GM18499 (cell line): ENCODE data around the gene GIGYF2.

ENCODE experiments used
- ATAC-seq: cut with Tn5 transposase; IDR thresholded peaks from one replicate; pipeline ENCODE4 v1.9.1; 2021; ENCODE audit warnings: moderate number of reproducible peaks; ENCODE audit not compliant: insufficient read depth, unreplicated experiment

The GIGYF2 gene

GRCh38 chr2:232744963-232745362 is 47.8 kb downstream of the GIGYF2 start:
- ATAC-seq = no peak

GRCh38 chr2:232748038-232748437 is 50.9 kb downstream of the GIGYF2 start:
- no peak for ATAC-seq

GRCh38 chr2:232749331-232749730 is 52.2 kb downstream of the GIGYF2 start:
- no peak for ATAC-seq

DNA sequence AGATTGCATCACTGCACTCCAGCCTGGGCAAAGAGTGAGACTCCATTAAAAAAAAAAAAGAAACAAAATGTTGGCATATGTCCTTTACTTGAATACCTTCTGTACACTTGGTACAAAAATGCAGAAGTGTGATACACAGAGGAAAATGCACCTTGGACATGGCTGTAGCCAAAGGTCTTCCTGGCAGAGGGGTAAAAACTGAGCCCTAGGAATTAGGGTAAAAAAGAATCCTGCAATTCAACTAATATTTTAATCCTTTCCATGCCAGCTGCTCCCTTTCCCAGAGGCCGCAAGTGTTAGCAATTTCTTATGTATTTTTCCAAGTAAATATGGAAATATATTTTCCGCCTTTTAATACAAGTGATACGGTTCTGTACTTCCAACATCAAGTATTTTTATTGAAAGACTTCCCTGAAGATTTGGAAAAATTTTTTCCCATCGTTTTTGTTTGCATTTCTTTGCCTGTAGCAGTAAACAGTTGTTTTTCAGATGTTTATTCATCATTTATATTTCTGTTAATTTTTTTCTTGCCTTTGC is 53.1 kb downstream of the GIGYF2 start:
- ATAC-seq = no peak

- no peak for ATAC-seq
These were observed 60.8 kb downstream of the GIGYF2 start for GRCh38 chr2:232757905-232758304.

DNA sequence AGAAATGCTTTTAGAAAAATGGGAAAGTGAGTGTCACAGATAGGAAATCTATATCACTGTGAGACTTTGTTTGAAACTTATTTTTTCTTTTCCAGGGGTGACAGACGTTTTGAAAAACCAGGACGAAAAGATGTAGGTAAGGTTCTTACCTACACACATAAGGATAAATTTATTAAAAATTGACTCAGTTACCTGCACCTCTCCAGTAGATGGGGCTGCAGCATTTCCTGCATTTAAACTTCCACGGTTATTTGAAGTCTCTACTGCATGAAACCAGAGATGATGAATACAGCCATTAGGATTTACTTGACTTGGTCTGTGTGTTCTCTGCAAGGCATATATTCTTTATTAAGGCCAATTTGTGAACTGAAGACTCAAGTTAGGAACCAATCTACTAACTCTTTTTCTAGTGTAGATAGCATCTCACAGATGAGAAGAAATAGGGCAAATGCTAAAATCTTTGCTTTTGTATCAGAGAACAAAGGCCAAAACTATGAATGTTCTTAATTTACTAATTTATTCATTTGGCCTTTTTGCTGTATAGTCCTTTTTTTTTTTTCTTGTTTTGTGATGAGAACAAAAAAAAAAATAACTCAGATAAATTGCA is 64.3 kb downstream of the GIGYF2 start:
- no peak for ATAC-seq

DNA sequence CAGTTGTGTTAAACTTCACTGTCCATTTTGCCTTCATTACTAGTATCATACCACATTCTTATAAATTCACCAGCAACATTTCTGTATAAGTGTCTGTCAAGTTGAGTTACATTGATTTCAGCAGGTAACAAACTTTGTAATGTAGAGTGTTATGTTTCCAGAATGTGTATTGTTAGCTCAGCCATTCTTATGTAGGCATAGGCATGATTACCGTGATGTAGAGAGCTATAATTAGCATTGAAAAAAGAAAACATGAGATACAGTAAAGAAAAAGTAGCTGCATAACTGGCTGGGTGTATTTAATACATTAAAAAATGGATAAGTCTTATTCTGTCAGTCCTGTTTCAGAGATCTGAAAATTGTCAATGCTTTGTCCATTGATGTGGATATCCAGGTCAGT is 70.7 kb downstream of the GIGYF2 start:
- ATAC-seq = no peak

GRCh38 chr2:232770207-232770606 is 73.1 kb downstream of the GIGYF2 start:
- ATAC-seq = no peak

DNA sequence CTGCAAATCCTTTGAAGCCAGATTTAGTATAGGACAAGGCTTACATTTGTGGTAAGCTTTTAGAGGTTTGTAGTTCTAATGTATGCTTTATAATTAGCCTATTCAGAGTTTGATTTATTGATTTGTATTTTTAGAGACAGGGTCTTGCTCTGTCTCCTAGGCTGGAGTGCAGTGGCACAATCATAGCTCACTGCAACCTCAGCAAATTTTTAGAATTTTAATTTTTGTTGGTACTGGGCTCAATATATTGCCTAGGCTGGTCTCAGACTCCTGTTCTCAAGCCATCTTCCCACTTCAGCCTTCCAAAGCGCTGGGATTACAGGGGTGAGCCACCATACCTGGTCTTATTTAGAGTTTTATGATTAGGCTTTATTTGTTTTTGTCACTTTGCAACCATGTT is 74.7 kb downstream of the GIGYF2 start:
- no peak for ATAC-seq

- ATAC-seq = no peak
These were observed 75.4 kb downstream of the GIGYF2 start for GRCh38 chr2:232772531-232772930.

DNA sequence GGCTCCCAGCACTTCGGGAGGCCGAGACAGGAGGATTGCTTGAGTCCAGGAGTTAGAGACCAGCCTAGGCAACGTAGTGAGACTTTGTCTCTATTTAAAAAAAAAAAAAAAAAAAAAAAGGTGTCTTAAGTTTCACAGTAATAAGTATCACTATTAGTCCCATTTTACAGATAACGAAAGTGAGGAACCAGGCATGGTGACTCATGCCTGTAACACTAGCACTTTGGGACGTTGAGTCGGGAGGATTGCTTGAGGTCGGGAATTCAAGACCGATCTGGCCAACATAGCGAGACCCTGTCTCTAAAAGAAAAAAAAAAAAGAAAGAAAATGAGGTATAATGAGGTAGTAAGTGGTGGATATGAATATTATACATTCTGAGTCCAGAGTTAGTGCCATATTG is 76.7 kb downstream of the GIGYF2 start:
- no peak for ATAC-seq

GRCh38 chr2:232776435-232776834 is 79.3 kb downstream of the GIGYF2 start, which contains the start of gene KCNJ13:
KCNJ13 (minus strand) TSS chr2:232776565; CDS start chr2:232771362, 5,203 bp downstream.
- ATAC-seq = no peak

- no peak for ATAC-seq
These were observed 80.1 kb downstream of the GIGYF2 start for GRCh38 chr2:232777276-232777675.

- no peak for ATAC-seq
These were observed 82.3 kb downstream of the GIGYF2 start for GRCh38 chr2:232779465-232779864.

GRCh38 chr2:232779934-232780333 is 82.8 kb downstream of the GIGYF2 start:
- ATAC-seq = no peak

DNA sequence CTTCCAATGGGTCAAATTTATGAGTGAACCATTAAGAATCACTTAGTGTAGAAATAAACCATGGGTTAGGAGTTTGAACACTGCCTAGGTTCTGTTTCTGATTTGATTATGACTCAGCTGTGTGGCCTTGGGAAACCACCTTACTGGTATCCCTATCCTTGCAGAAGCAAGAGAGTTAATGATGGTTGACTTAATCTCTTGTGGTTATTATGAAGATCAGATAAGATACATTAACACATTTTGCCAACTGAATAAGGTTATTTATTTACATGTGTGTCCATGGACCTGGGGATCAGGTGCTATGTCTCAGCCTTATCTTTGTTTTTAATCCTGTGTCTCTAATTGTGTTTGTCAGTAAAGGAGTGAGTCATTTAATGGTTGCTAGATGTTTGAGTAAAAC is 84.6 kb downstream of the GIGYF2 start:
- peak; percentile 76 for ATAC-seq

- no peak for ATAC-seq
These were observed 86.1 kb downstream of the GIGYF2 start for GRCh38 chr2:232783278-232783677.

GRCh38 chr2:232787806-232788205 is 90.7 kb downstream of the GIGYF2 start:
- ATAC-seq = no peak

DNA sequence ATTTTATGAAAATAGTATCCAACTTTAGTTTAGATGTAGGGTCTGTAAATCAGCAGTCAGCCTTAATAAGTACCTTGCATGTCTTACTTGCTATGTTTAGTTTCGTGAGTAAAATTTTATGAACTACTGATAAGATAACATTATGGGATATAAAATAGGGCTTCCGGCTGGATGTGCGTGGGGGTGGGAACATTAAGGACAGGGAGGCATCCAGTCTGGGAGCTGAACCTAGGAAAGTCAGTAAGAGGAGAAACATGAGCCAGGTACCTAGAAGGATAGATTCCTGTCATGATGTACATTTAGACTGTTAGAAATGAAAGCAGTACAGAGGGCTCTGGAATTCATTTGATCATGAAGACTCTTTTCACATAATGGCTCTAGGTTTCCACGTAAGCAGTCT is 92.0 kb downstream of the GIGYF2 start:
- ATAC-seq = no peak

DNA sequence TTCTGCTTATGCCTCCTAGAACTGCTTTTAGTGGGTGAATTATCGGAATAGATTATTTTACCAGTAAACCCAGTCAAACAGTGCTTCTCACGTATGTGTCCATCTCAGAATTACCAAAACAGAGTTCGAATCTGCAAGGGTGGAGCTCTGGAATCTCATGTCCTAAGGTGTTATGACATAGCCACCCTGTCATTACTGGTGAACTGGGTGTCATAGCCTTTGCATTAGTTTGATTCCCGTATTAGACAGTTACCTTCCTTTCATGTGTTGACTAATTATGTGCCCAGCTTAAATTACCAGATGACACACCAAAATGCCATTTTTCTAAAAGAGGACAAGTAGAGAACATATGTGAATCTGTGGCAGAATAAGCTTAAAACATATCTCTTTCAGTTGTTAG is 94.4 kb downstream of the GIGYF2 start:
- ATAC-seq = no peak

- no peak for ATAC-seq
These were observed 96.1 kb downstream of the GIGYF2 start for GRCh38 chr2:232793271-232793670.

DNA sequence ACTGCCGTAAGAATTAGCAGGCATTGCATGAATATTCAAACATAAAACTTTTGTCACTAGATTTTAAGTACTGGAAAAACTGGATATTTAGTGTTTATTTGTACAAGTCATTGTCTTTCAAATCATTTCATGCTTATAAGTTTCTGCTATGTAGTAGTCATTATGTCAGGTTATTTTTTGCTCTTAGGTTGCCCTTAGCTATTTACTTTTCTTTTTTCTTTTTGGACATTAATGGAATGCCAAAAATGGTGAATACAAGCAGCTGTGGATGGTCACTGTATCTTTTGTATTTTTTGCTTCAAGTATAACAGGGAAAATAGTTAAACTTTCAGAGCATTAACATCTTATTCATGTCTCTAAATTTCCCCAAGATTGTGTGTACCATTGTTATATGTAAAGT is 97.8 kb downstream of the GIGYF2 start:
- ATAC-seq = no peak
